Neural cell (in vitro differentiated cells): ENCODE measurements around the gene SRSF7.

Experiments used
- EP300 ChIP-seq: fragments of 450-650 bp; conservative IDR thresholded peaks from 2 replicates; pipeline ENCODE4 v1.6.1; 2014; ENCODE audit warnings: antibody characterized with exemption, mild to moderate bottlenecking, moderate library complexity; ENCODE audit not compliant: poor library complexity, severe bottlenecking
- EZH2 ChIP-seq: fragments of 200-600, 300-800 bp; shearing (Covaris generic), sonication (generic); IDR thresholded peaks from 2 replicates; pipeline ENCODE4 v1.6.1; 2014; ENCODE audit warnings: antibody characterized with exemption, low read length, borderline replicate concordance, mild to moderate bottlenecking; ENCODE audit not compliant: insufficient read depth, poor library complexity, severe bottlenecking
- MXI1 ChIP-seq: fragments of 450-650 bp; conservative IDR thresholded peaks from 2 replicates; pipeline ENCODE4 v1.6.1; 2014; ENCODE audit warnings: antibody characterized with exemption, mild to moderate bottlenecking; ENCODE audit not compliant: poor library complexity, severe bottlenecking
- POLR2AphosphoS5 ChIP-seq: IDR thresholded peaks from 2 replicates; pipeline ENCODE4 v1.6.1; 2012
- RAD21 ChIP-seq: fragments of 450-650 bp; conservative IDR thresholded peaks from 2 replicates; pipeline ENCODE4 v1.6.1; 2014; ENCODE audit warnings: antibody characterized with exemption, mild to moderate bottlenecking, moderate library complexity
- SMC3 ChIP-seq: fragments of 450-650 bp; conservative IDR thresholded peaks from 2 replicates; pipeline ENCODE4 v1.6.1; 2014; ENCODE audit warnings: antibody characterized with exemption, mild to moderate bottlenecking, moderate library complexity; ENCODE audit not compliant: poor library complexity
- TAF1 ChIP-seq: IDR thresholded peaks from 2 replicates; pipeline ENCODE4 v1.6.1; 2012; ENCODE audit warnings: low read depth
- TF ChIP-seq, protein P1 (sequence below): fragments of 450-650 bp; IDR thresholded peaks from 2 replicates; pipeline ENCODE4 v1.5.1; 2014; ENCODE audit warnings: antibody characterized with exemption, mild to moderate bottlenecking, moderate library complexity; ENCODE audit not compliant: poor library complexity, severe bottlenecking
- TF ChIP-seq, protein P2 (sequence below): IDR thresholded peaks from 2 replicates; pipeline ENCODE4 v1.6.1; 2012; ENCODE audit warnings: borderline replicate concordance

DNA sequence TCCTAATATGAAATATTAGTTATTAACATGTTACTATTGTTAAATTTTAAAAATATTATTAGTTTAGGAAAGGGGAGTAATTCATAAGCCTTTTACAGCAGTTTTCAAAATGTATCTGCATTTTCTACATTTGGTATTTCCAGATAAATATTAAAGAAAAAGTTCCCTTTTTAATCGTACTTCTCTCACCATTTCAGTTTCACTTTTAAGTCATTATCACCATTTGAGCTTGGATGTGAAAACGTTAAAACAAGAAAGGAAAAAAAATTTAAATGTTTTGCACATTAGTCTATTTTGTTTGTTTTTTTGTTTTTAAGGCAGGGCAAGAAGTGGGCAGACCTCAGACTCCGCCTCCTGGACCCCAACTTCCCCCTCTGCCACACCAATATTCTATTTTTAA, 3.3 kb upstream of the SRSF7 start:
- TF ChIP-seq, protein P1, sequence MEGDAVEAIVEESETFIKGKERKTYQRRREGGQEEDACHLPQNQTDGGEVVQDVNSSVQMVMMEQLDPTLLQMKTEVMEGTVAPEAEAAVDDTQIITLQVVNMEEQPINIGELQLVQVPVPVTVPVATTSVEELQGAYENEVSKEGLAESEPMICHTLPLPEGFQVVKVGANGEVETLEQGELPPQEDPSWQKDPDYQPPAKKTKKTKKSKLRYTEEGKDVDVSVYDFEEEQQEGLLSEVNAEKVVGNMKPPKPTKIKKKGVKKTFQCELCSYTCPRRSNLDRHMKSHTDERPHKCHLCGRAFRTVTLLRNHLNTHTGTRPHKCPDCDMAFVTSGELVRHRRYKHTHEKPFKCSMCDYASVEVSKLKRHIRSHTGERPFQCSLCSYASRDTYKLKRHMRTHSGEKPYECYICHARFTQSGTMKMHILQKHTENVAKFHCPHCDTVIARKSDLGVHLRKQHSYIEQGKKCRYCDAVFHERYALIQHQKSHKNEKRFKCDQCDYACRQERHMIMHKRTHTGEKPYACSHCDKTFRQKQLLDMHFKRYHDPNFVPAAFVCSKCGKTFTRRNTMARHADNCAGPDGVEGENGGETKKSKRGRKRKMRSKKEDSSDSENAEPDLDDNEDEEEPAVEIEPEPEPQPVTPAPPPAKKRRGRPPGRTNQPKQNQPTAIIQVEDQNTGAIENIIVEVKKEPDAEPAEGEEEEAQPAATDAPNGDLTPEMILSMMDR: no peak
- TF ChIP-seq EZH2: no peak
- TF ChIP-seq EP300: no peak
- TF ChIP-seq, protein P2, sequence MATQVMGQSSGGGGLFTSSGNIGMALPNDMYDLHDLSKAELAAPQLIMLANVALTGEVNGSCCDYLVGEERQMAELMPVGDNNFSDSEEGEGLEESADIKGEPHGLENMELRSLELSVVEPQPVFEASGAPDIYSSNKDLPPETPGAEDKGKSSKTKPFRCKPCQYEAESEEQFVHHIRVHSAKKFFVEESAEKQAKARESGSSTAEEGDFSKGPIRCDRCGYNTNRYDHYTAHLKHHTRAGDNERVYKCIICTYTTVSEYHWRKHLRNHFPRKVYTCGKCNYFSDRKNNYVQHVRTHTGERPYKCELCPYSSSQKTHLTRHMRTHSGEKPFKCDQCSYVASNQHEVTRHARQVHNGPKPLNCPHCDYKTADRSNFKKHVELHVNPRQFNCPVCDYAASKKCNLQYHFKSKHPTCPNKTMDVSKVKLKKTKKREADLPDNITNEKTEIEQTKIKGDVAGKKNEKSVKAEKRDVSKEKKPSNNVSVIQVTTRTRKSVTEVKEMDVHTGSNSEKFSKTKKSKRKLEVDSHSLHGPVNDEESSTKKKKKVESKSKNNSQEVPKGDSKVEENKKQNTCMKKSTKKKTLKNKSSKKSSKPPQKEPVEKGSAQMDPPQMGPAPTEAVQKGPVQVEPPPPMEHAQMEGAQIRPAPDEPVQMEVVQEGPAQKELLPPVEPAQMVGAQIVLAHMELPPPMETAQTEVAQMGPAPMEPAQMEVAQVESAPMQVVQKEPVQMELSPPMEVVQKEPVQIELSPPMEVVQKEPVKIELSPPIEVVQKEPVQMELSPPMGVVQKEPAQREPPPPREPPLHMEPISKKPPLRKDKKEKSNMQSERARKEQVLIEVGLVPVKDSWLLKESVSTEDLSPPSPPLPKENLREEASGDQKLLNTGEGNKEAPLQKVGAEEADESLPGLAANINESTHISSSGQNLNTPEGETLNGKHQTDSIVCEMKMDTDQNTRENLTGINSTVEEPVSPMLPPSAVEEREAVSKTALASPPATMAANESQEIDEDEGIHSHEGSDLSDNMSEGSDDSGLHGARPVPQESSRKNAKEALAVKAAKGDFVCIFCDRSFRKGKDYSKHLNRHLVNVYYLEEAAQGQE: no peak
- no peak for TF ChIP-seq RAD21
- no peak for TF ChIP-seq MXI1
- no peak for TF ChIP-seq POLR2AphosphoS5
- TF ChIP-seq TAF1: no peak
- TF ChIP-seq SMC3: no peak
